GM19463 (cell line): ENCODE measurements around the gene CD24.
"Not testable (repeated sequence)": the region's sequence is repeated elsewhere in the genome, so short reads cannot be mapped to it uniquely, and the experiment has no call there.

ENCODE experiments used
- ATAC-seq: cut with Tn5 transposase; IDR thresholded peaks from one replicate; pipeline ENCODE4 v1.9.1; 2021; ENCODE audit warnings: mild to moderate bottlenecking, moderate library complexity; ENCODE audit not compliant: unreplicated experiment

CD24 gene

DNA sequence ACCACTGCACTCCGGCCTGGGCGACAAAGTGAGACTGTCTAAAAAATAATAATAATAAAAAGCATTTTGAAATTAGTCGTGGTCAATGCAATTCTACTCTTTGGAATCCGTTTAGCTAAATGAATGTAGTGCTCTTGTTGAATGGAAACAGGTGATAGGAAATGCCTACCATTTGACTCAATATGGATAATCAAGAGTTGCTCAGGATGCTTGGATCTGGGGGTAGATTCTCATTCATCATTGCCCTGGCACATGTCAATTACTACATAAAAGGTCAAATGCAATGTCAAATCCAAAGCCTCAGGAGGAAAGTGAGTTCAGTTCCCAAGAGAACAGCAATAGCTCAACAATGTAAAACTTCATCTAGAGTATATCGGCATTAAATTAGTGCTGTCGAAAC is 3.8 kb downstream of the CD24 start:
- not testable (repeated sequence) for ATAC-seq

DNA sequence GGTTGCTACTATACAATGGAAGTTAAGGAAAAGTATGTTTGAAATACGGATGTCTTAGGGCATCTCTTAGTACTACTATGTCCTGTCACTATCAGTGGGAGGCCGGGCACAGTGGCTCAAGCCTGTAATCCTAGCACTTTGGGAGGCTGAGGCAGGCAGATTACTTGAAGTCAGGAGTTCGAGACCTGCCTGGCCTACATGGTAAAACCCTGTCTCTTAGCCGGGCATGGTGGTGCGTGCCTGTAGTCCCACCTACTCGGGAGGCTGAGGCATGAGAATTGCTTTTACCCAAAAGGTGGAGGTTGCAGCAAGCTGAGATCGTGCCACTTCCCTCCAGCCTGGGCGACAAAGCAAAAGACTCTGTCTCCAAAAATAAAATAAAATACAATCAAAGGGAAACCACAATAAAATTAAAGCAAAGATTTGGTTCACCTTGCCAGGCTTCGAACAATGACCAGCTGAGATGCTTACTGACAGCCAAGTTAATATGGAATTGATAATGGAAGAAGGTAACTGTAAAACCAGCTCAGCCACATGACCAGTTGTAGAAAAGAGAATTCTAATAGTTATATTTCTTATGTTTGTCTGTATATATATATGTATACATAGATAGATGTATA is 6.5 kb downstream of the CD24 start:
- no peak for ATAC-seq

DNA sequence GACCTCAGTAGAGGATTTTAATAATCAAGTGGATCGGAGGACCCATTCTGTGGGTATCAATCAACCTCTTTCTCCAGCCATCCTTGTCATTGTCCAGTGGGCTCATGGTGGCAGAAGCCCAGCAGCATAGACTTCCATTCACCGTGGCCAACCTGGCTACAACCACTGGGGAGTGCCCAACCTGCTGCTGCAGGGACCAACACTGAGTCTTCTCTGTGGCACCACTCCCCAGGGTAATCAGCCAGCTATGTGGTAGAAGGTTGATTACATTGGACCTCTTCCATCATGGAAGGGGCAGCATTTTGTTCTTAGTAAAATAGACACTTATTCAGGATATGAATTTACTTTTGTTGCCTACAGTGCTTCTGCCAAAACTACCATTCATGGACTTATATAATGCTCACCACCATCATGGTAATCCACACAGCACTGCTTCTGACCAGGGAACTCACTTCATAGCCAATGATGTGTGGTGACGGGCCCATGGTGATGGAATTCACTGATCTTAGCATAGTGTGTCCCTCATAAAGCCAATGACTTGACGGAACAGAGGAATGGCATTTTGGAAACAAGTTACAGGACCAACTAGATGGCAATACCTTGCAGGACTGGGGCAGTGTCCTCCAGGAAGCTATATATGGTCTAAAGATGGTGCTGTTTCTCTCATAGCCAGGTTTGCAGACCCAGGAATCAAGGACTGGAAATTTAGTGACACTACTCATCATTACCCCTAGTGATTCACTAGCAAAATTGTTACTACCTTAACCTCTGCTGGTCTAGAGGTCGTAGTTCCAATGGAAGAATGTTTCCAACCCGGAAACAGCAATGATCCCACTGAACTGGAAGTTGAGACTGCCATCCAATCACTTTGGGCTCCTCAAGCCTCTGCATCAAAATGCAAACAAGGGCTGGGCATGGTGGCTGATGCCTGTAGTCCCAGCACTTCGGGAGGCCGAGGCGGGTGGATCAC is 7.6 kb downstream of the CD24 start:
- no peak for ATAC-seq

DNA sequence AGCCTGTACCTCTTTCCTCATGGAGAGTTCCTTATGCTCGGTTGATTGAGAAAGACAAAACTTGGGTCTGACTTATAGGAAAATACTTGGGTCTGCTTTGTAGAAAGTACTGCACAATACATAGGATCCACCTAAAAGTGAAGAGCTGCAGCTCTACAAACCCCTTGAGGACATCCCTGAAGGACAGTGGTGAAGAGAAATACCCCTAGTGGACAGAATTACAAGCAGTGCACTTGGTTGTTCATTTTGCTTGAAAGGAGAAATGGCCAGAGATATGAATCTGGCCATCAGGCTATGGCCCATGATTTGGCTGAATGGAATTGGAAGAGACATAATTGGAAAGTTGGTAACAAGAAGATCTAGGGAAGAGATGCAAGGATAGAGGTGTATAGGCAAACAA is 8.3 kb downstream of the CD24 start:
- no peak for ATAC-seq

DNA sequence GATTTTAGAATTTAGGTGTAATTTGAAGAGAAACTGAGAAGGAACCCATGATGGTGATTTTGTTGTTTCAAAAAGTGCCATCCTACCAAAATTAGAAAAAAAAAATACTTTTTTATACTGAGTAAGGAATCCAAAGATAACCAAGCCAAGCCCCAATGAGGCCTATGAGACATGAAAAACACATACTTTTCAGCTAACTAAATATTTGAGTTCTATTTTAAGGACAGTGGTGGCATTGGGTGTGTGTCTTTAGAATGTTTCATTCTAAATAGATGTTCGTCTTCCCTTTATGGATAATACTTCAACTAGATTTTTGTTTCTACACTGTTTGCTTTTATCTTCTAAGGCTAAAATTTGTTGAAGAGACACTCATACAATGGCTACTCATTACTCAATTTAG is 9.6 kb downstream of the CD24 start:
- ATAC-seq, result no peak

DNA sequence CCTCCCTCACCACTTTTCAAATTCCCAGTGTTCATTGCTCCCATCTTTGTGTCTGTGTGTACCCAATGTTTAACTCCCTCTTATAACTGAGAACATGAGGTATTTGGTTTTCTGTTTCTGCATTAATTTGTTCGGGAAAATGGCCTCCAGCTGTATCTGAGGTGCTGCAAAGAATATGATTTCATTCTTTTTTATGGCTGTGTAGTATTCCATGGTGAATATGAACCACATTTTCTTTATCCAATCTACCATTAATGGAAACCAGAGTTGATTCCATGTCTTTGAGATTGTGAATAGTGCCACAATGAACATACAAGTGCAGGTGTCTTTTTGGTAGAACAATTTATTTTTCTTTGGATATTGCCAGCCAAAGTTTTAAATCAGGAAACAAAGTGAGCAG is 10.4 kb downstream of the CD24 start:
- ATAC-seq, result no peak

DNA sequence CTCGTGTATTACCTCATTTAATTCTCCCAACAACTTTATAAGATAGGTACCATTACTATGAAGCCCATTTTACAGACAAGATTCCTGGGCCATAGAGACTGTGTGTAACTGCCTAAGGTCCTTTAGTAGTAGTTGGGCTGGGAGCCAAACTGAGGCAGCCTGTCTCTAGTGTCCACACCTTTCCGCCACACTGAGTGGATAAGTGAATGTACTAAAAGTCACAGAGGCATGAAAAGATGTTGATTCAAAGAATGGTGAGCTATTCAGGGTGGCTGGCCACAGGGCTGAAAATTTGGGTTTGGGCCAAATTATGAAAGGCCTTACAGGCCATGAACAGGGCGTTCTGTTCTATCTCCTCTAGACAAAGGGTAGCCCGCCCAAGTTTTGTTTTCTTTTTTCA is 11.0 kb downstream of the CD24 start:
- no peak for ATAC-seq

DNA sequence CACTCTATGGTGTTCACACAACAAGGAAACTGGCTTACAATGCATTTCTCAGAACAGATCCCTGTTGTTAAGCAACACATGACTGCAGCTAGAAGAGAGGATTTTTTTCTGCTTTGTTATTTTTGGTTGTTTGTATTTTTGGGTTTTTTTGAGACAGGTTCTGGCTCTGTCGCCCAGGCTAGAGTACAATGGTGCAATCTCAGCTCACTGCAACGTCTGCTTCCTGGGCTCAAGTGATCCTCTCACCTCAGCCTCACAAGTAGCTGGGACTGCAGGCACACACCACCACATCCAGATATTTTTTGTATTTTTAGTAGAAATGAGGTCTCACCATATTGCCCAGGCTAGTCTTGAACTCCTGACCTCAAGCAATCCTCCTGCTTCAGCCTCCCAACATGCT is 12.7 kb downstream of the CD24 start:
- ATAC-seq, result no peak

DNA sequence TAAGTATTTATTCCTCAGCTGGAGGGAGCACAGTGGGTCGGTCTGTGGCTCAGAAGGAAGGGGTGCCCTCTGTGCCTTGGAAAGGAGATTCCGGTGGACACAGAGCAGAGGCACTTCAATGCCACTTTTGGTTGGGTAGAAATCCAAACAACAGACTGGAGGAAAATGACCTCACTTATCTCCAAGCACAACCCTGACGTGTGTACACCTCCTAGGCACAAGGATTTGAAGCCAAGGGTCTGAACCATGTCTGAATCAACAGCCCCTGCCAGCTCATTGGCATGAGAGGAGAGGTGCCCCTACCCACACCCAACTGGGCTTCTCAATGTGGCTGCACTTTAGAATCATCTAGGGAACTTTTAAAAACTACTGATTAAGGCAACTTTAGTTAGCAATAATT is 13.4 kb downstream of the CD24 start:
- no peak for ATAC-seq

DNA sequence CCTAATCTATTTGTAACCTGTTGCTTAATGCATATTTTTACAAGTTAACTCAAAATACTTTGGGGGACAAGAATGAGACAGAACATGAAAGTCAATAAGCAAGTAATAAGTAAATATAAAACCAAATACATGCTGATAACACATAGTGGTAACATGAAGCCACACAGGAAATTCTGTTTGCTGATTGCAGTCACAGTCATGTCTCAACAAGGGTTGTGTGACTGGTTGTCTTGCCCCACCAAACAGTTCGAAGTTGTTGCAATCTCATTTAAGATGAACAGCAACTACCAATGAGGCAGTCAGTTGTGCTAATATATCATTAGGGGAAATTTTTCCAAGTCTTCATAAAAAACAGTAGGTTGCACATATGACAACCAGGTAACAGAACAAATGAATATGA is 14.5 kb downstream of the CD24 start:
- ATAC-seq, result no peak

DNA sequence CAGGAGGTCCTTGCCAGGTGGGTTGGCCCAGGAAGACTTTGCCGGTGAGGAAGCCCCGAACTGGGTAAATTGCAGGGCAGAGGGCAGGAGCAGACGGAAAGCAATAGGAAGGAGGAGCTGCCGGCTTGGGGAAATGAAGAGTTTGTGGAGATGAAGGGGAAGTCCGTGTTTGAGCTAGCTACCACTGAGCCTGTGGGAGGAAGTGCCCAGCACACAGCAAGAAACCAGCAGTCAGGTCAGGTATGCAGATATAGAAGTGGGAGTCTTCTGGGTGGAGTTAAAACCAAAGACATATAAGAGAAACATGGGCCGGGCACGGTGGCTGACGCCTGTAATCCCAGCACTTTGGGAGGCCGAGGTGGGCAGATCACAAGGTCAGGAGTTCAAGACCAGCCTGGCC is 34.7 kb downstream of the CD24 start:
- ATAC-seq, result peak; percentile 82

DNA sequence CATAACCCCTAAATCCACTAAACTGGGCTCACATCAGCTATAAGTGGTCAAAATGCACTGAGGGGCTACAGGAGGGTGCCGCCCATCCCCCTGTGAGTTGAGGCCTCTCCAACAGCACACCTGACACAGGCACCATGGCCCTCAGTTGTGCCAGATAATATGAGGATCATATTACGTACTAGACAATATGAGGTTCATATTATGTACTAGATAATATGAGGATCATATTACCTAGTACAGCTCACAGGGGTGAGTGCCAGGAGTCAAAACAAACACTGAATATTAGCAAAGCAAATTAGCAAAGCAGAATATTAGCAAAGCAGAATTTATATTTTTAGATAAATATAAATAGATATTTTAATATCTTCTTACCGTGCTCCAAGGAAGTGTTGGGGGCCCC is 35.3 kb downstream of the CD24 start:
- ATAC-seq, result no peak

DNA sequence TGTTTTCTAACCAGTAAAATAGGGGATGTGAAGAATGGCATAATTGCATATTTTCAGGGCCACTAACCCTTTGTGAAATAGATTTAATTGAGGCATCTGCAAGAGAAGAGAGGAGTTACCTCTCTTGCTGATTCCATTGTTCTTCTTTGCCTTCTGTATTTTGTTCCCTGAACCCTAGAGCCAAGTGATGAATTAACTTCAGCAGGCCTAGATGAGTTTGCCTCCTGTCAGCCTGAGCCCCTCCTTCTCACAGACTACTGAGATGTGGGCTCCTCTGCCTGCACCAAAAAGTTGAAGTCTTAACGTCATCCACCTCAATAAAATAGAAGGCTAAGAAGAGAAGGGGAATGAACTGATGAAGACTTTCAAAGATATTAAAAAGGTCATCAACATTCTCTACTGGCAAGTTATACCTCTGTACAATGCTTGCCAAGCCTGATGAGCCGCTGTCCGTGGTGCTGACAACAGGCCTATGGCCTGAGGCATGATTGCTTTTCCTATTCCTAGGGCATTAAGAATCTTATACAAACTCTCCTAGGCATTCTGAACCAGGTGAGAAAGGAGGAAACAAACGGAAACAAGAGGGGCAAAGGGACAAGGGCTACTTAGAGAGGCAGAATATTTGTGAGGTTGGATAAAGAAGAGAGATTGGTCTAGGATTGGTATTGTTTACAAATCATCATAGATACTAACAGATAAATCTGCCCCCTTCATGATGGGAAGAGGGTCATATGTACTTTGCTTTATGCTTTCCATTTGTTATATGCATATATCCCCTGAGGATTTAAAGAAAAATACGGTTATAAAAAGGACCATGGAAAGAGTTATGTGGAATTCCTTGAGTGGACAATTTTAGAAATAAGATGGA is 46.8 kb downstream of the CD24 start:
- no peak for ATAC-seq

DNA sequence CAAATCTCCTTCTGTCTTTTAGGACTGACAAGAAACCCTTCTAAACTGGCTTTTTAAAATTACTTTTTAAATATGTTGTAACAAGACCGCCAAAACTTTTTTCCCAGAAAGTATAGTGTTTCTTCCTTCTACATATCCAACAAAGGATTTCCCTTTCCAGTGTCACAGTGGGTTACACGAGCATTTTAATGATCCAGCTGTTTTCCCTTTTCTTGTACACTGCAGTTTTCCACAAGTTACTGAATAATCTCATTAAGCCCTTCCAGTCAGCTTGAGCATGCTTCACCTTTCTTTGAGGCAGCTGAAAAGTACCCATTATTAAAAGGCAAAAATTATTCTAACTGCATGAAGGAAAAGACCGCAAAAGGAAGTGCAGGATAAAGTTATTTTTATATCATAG is 48.6 kb downstream of the CD24 start:
- ATAC-seq, result no peak

DNA sequence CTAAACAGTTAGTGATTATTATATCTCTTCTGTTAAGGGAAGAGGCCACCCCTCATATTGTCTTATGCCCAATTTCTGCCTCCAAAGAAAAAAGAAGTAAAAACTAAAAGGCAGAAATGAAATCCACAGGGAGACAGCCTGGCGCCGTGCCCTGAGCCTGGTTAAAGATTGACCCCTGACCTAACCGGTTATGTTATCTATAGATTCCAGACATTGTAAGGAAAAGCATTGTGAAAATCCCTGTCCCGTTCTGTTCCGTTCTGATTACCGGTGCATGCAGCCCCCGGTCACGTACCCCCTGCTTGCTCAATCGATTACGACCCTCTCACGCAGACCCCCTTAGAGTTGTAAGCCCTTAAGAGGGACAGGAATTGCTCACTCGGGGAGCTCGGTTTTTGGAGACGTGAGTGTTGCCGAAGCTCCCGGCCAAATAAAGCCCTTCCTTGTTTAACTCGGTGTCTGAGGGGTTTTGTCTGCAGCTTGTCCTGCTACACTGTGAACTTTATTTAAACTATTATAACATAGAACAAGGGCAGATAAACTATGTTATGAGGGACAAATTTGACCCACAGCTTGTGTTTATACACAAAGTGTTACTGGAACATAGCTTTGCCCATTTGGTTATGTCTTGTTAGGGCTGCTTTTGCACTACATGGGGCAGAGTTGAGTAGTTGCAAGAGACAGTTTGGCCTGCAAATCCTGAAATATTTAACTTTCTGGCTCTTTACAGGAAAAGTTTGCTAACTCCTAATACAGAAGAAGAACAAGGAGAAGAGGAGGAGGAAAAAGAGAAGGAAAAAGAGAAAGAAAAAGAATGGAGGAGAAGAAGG is 49.6 kb downstream of the CD24 start:
- no peak for ATAC-seq

DNA sequence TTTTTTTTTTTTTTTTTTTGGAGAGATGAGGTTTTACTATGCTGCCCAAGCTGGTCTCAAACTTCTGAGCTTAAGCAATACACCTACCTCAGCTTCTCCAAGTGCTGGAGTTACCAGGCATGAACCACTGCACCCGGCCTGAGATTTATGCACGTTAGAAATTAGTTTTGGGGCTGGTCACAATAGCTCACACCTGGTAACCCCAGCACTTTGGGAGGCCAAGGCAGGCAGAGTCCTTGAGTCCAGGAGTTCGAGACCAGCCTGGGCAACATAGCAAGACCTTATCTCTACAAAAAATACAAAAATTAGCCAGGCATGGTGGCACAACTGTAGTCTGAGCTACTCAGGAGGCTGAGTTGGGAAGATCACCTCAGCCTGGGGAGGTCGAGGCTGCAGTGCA is 51.9 kb downstream of the CD24 start:
- no peak for ATAC-seq
